Skeletal muscle cell (primary cell): ENCODE results near the gene NUAK1.
A peak's percentile ranks its signal among the peaks of the same experiment; 100 is the strongest.

Experiments
- DNase-seq: peaks from one replicate; pipeline ENCODE4 v3.0.0-alpha.2; 2010; ENCODE audit warnings: low read depth
- H3K4me3 ChIP-seq: 2 replicates; pipeline ENCODE4 v1.5.1; 2011; ENCODE audit warnings: low read depth, mild to moderate bottlenecking, control low read depth, low read length, moderate library complexity

The NUAK1 gene

DNA sequence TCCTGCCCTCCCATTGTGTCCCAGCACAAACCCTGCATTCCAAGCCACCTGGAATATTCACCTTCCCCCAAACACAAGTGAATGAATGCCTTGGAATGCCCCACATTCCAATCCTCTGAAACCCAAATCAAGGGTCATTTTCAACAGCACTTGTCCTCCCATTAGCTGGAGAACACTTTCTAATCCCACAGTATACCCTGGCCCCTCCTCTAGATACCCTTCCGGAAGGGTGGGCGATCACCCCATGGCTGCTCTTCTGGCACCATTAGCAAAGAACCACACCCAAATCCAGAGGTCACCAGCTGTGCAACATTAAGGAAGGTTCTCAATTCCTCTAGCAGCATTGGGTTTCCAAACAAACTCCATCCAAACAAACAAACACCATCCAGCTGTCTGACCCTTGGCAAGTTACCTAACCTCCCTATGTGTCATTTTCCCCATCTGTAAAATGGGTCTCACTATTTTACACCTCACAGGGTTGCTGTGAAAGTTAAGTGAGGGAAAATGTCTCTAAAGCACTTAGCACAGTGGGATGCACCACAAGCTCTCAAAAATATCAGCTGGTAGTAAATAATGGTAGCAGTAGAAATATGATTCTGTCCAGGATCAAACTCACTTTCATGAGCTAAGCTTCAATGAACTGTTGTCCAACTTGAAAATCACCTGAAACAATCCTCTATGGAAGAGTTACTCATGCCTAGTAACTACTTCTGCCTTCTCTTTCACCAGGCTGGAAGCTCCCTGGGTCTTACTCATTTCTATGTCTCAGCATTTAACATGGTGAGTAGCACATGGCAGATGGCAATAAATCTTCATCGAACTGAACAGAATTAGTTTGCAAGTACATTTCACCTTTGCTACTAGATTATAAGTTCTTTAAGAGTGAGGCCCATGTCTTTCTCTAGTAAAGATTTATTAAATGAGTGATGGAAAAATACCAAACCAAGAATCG lies 5.3 kb downstream of the NUAK1 start:
- no peak overlapping the region for H3K4me3 ChIP-seq
- DNase-seq: no peak

DNA sequence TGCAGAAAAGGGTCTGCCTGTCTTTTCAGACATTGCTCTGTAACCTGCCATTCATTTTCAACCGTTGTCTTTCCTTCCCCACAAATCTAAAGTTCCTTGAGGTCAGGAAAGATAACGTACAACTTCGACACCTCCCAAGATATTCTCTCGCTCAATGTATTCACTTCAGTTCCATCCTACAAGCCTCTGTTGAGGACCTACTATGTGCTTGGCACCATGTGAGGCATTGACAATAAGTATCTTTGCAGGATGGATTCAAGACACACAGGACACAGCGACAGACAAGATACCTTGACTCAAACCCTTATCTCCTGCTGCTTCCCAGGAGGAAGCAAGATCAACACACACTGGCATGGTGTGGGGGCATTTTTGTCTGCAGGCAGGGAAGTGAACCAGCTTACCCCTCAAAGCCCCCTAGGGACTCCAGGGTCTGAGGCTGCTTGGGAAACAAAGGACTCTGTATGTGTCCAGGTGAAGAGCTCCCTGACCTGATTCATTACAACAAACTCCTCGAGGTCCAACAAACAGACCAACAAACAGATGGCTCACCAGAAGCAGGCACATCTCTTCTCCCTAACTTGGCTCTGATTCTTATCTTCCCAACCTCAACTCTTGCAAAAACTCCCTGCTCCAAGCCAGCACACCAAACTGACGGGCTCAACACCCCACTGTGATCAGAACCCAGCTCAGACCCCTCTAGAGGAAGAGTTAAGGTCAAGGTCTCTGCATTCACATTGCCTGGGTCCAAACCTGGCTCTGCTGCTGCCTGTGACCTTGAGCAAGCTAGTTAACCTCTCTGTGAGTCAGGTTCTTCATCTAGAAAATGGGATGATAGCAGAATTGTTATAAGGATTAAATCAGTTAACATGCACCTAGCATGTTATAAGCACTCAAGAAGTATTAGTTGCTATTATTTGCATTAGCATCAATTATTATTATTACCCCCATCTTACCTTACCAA lies 6.3 kb downstream of the NUAK1 start:
- no peak overlapping the region for H3K4me3 ChIP-seq
- no peak for DNase-seq

DNA sequence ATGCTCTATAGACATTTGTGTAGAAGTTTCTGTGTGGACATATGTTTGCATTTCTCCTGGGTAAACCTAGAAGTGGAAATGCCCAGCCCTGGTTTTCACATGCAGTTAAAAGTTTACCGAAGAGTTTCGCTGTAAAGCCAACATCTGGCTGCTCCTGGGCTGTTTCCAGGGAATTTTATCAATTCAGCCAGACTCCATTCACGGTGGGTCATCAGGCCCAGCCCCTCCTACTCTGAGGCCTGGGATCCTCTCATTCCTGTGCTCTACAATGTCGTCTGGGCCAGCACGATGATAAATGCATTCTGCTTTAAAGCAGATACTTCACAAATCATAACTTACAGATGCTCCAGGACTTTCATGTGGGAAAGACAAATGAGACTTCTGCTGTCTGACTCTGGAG lies 7.1 kb downstream of the NUAK1 start:
- DNase-seq: no peak

DNA sequence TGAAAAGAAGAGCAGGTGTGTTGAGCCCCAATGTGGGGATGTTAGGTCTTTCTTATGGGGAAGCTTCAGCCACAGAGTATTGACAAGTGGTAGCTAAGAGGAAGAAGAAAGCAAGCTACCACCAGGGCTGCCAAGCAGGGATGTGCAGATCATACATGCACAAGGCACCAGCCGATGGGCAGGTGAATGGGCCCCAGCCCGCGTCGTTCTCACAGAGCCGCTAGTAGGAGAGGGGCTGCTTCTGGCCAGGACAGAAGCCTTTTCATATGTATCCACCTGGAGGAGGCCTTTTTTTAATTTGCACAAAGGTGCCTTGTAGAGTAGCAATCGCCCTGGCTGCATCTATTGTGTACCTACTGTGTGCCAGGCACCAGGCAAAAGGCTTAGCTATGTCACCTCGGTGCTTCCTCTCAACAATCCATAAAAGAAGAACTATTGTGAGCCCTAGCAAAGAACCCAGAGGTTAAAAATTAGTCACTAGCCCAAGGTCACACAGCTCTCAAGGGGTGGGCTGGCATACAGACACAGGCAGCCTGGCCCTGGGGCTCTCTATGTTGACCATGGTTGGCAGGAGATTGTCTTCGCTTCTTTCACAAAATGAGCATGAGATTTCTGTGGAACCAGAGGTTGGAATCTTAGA lies 8.2 kb downstream of the NUAK1 start:
- no peak for DNase-seq

More for the DNA sequence above, 7.1 kb downstream of the NUAK1 start:
- H3K4me3 ChIP-seq: no peak overlapping the region

DNA sequence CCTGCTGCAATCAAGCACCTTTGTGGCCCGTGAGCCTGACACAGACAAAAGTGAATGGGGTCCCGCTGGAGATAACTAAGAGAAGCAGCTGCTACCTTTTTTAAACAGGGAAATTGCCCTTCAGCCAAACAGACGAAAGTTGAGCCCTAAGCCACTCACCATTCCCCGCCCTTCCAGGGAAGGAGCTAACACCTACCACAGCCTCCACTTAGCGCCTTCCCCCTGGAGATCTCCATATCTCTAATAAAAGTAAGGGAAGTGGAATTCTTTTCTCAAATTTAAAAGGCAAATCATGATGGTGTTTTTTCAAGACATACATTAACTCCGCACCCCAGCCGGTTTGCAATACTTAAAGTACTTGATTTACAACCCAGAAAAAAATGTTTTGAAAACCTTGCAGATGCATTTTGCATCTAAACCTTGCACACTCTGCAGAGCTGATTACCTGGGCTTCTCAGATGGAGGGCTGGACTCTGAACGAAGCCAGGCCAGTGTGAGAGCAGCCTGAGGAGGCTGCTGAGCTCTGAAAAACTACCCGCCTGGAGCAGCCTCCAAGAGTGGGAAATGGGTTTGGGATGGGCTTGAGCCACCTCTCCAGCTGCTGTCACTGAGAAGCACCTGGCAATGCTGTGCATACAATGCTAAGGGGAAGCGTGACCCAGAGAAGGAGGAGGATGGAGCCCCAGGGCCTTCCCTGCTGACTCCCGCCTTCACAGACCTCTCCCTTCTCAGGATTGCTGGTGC lies 10.0 kb downstream of the NUAK1 start:
- no peak for DNase-seq
- H3K4me3 ChIP-seq: no peak overlapping the region

More for the DNA sequence above, 8.2 kb downstream of the NUAK1 start:
- H3K4me3 ChIP-seq: no peak overlapping the region

DNA sequence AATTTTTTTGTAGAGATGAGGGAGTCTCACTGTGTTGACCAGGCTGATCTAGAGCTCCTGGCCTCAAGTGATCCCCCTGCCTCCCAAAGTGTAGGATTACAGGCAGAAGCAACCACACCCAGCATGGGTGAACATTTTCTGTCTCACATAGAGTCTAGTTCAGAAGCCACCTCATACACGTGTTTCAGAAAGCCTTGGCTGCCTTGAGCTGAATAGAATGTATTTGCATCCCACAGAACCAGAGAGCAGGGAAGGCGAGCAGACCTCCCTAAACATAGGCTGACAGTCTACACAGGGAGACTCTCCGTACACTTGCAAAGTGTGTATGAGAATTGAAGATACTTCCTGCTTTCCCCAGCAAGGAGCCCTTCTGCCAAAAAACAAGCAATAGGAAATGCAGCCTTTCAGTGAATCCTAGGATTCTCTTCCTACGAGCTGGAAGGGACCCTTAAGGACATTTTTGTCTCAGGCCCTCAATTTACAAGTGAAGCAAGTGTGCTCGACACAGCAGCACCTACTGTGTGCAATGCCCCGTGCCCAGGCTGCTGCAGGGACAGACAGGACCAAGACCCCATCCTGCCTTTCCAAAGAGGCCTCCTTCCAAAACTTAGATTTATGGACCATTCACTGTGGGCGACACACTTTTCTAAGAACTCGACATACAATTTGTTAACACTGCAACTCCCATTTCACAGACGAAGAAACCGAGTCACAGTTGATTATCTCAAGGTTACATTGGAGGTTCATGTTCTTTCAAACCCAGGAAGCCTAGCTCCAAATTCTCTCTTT lies 11.2 kb downstream of the NUAK1 start:
- DNase-seq: no peak
- H3K4me3 ChIP-seq: no peak overlapping the region

DNA sequence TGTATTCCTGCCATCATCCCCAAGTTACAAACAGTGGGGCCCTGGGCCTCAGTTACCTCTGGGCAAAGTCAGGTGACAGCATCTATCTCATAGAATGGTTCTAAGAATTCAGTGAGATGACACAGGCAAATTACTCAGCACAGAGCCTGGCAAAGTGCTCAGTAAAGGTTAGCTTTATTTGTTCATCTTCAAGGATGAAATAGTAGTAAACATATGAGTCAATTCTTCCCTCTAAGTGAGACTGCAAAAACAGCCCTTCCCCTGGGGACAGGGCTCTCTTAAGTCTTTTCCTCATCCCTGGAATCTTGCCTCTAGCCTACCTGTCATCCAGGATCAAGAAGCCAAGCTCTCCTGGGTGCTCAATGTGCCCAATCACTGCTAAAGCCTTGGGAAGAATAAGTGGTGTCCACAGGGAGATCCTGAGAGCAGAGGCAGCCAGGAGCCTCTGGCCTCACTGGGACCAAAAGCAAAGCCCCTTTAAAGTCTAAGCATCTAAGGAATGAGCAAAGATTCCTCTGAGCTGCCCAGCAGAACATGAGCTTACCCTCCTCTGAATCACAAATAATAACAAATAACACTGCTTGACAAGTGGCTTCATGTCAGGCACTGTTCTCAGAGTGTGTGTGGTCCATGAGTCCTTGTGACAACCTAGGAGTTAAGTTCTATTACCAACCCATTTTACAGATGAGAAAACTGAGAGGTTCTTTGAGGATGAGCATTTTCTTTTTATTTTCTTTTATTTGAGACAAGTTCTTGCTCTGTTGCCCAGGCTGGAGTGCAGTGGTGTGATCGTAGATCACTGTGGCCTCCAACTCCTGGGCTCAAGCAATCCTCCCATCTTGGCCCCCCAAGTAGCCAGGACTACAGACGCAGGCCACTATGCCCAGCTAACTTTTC lies 12.1 kb downstream of the NUAK1 start:
- no peak for DNase-seq
- no peak overlapping the region for H3K4me3 ChIP-seq

DNA sequence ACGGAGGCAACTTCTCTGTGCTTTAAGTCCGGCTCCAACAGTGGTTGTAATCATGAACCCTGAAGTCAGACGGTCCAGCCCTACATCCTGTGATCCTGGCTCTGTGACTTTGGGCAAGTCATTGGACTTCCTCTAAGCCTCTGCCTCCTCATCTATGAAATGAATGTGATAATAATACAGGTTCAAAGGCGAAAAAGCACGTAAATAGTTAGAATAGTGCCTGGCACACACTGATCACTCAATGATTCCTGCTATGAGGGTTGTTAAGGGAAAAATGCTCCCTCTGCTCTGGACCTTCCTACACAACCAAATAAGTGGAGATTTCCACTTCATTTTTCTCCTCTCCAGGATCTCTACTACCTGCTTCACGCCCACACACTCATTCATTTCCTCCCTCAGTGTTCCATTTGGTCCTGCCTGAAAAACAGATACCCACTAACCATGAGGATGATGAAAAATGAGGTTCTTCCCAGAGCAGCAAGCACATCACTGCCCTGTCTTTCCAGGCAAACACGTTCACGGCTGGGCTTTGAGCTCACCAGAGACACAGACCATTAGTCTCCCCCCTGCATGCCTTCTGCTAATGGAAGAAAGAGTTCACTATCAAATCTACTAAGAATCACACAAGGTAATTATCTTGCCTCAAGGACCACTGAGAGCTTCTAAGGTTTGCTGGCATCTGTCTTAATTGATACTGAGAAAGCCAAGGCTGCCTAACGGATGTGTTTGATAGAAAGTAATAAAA lies 13.2 kb downstream of the NUAK1 start:
- DNase-seq: no peak
- no peak overlapping the region for H3K4me3 ChIP-seq

DNA sequence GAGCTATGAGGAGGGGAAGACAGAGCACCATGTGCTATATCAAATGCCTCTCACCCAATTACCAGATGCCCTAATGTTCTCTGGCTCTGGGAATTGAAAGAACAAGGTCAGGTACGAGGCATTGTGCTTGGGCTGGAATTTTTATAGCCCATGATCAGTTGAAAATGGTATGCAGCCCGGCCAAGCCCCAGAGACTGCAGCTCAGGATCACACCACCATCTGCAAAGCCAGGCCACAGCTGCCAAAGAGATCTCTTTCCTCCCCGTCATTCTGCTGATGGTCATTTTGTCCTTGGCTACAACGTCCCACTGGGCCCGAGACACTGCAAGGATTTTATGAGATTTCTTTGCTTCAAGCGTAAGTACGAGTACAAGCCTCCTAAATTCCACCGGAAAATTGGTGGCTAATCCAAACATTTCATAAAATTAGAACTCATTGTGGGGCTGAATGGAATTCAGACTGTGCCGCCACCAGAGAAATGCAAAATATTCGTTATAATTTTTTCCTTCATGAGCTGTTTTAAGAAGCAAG lies 15.1 kb downstream of the NUAK1 start:
- H3K4me3 ChIP-seq: no peak overlapping the region
- DNase-seq: peak; percentile 83

DNA sequence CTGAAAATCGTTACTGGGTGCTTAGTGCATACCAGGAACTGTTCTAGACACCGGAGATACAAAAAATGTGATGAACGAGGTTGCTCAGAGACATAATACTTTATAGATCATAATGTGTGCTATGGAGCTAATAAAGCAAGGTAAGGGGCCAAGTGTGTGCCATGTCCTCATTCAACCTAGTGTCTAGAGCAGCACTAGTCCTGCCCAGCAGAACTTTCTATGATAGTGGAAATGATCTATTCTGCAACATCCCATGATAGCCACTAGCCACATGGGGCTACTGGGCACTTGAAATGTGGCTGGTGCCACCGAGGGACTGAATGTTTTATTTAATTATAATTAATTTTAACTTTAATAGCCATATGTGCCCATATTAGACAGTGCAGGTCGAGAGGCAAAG lies 15.6 kb downstream of the NUAK1 start:
- no peak for DNase-seq
- H3K4me3 ChIP-seq: no peak overlapping the region

DNA sequence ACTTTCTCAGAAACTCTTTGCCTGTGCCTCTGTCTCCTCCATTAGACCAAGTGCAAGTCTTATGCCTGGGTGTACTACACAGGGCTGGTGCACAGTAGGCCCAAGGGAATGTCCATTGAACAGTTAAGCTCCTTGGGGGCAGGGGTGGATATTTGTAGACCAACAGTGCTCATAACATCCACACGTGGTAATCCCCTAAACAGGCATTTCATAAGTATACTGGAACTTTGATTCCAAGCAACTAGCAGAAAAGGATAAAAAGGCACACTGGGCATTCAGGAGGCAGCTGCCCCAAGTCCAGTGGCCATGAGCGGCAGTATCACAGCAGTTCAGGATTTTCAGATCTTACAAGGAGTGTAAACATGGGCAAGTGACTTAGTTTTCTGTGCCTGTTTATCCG lies 16.8 kb downstream of the NUAK1 start:
- H3K4me3 ChIP-seq: no peak overlapping the region
- DNase-seq: no peak

DNA sequence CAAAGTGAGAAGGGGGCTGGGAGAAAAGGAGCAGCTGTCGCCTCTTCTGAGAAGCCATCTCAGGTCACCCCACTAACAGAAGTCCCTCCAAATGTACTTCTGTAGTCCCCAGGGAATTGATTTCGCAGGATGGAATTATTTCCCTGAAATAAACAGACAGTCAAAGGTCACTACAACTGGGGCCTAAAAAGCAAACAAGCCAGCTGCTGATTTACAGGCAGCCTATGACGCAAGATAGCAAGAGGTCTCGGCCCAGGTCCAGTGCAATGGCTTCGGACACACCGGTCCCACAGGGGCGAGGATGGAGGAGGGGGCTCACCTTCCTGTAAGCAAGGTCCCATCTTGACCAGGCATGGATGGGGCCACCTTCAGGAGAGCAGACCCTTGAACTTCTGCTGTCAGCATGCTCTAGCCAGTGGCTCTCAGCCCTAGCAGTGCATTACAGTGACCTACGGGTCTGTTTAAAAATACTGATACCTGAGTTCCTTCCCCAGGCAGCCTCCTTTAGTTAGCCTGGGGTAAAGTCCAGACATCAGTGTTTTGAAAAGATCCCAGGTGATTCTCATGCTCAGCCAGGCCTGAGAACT lies 18.1 kb downstream of the NUAK1 start:
- DNase-seq: no peak
- H3K4me3 ChIP-seq: no peak overlapping the region

DNA sequence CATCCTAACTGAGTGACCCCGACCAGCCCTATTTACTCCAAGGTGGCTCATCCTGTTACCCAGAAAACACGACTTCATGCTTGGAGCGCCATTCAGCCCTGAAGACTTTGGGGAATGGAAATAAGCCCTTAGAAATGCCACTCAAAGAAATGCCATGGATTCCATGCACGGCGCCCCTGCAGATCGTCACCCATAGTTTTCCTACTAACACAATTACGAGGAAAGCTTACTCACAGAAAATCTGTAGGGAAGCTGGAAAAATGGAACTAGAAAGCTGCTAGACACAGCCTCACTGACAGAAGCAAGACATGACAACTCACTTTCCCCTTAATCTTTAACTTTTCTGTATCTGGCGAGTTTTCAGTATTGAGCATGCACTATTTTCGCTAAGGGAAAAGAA lies 19.5 kb downstream of the NUAK1 start:
- DNase-seq: no peak
- H3K4me3 ChIP-seq: no peak overlapping the region

DNA sequence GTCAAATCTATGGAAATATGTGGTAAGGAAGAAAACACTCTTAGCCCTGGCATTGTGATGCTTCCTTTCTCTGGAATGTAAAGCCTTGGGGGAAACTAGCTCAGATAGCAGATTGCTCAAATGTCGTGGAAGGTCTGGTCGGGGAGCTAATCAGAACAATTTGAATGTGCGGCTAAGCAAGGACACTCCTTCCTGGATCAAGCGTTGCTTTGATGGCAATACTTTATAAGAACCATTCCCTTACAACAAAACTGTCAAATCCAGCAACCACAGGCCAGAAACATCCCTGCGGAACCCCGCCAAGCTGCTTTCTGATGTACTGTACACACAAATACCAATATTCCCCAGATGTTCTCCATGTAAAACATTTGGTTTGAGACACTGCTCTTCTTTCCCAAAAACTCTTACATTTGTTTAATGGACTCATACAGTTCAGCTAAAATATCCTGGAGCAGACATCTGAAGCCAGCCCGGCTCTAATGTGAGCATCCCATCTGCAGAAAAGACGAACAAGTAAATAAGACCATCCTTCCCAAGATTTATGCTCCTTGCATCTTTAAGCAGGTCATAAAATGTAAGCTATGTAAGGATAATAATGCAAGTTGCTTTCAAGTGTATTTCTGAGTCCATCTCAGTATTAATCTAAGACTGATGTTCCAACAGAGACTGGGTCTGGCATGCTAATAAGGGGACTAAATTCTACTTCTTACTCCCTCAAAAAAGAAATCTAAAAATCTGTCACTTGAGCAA lies 20.2 kb downstream of the NUAK1 start:
- DNase-seq: no peak
- no peak overlapping the region for H3K4me3 ChIP-seq

DNA sequence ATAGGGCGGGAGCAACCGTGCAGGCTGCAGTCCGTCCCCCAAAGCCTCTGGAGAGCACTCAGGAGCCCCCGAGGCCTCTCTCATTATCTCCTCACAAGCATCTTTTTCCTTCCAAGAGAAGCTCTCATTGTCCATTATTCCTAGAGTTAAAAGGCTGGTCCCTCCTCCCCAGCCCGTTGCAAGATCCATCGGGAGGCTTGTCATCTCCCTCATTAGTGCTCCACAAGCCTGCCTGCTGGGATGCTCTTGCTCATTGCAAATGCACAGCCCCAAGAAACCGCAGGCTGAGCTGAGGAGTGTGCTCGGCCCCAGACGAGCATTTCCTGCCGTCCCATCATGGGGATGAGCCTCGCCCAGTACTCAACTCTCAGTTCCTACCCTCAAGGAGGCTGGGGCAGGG lies 23.3 kb downstream of the NUAK1 start:
- DNase-seq: no peak

More for the DNA sequence above, 23.3 kb downstream of the NUAK1 start:
- H3K4me3 ChIP-seq: no peak overlapping the region
